Activated CD4-positive, alpha-beta T cell treated with anti-CD3 and anti-CD28 coated beads, Interleukin-2, amount 50 U/mL, for 24 hours (primary cell): ENCODE data around the gene TRMT112.

ENCODE experiments used
- DNase-seq, 2 donors: peaks; one replicate each; pipeline ENCODE4 v3.0.0-alpha.2; 2020; ENCODE audit warnings: low read depth in 1 of 2, low spot score in 1 of 2

Gene TRMT112

GRCh38 chr11:64276653-64277431, 40.5 kb downstream of the TRMT112 start:
- DNase-seq, result no peak

GRCh38 chr11:64275841-64276240, 41.5 kb downstream of the TRMT112 start:
- DNase-seq, result no peak

GRCh38 chr11:64275031-64275800, 42.1 kb downstream of the TRMT112 start:
- DNase-seq, result no peak

- DNase-seq, result peak; percentile 97 to 99
Observed at GRCh38 chr11:64269540-64270220, 47.7 kb downstream of the TRMT112 start.

GRCh38 chr11:64268893-64269539, 48.3 kb downstream of the TRMT112 start:
- peak in 1 of 2 donors; percentile 35 for DNase-seq

- DNase-seq, result no peak
Observed at GRCh38 chr11:64268025-64268892, 49.1 kb downstream of the TRMT112 start.

GRCh38 chr11:64267207-64267945, 50.0 kb downstream of the TRMT112 start:
- DNase-seq, result no peak
